Fibroblast of lung (primary cell): Measurements from ENCODE around the gene MID1.

Source experiments
- CTCF ChIP-seq, 2 donors: IDR thresholded peaks in 1 of 2; conservative IDR thresholded peaks in 1 of 2; 1 replicate in 1 of 2; 2 replicates in 1 of 2; pipeline ENCODE4 v1.5.1; 2011 to 2012; ENCODE audit warnings: low read length in 2 of 2, control low read depth in 1 of 2, inconsistent platforms in 1 of 2, low read depth in 1 of 2, mild to moderate bottlenecking in 1 of 2
- EZH2 ChIP-seq: IDR thresholded peaks from 2 replicates; pipeline ENCODE4 v1.5.1; 2012; ENCODE audit warnings: low read length, control low read depth, mild to moderate bottlenecking; ENCODE audit errors: missing control alignments

GRCh38 chrX:10567136-10567535 is 53.2 kb downstream of the MID1 start:
- TF ChIP-seq CTCF (conservative IDR thresholded peaks at IDR 0.05 in 1 of 2, IDR thresholded peaks at IDR 0.05 in 1 of 2; ENCODE audit: low read depth in 1 of 2, low read length in 2 of 2) (no peak), EZH2 (no peak)
